ENCODE data around the gene LRRC42. TPM values are rescaled to one million over a fixed set of nuclear protein-coding genes. Genes with fewer than 3 reads are reported as not detected.

LRRC42 gene
- total and polyA plus RNA-seq, 10 of the 15 experiments (the other 5 are each of a cell fraction or from before 2014, with no cell fraction given), result 11.0 to 34.4 (median 23.0) TPM

DNA sequence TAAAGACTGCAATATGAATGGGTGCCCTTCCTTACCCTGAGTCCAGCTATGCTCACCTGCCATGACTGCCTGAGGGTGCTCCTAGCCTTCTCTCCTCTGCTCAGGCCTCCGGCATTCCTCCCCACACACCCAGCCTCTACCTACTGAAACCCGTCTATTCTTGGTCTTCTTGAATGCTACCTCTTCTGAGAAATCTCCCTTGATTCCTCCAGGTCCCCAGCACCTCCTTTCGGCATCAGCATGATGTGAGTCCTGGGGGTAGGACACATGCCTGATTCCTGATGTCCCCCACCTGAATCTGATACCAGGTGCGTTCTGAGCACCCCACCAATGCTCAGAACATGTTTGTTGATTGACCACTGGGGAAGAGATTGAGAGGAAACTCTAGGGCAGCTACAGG, 63.3 kb downstream of the LRRC42 start:
- no peak overlapping the region for H3K9ac ChIP-seq (ENCODE audit: control insufficient read depth, insufficient read depth, low read length)
- FAIRE-seq (no peak), ATAC-seq (no peak), DNase-seq (ENCODE audit: low read depth, low spot score) (no peak)
- ChIA-PET POLR2A (no interaction called here), CTCF (no interaction called here), SMC1A (ENCODE audit: uncharacterized antibody, unreplicated experiment) (no interaction called here), RAD21 (ENCODE audit: unreplicated experiment) (interaction anchor here (1.4 kb wide), 1 partner anchor 9 kb away, joined by 3 read pairs; the partner anchor contains the start of gene LDLRAD1)
- no peak overlapping the region for H3K27ac ChIP-seq (ENCODE audit: control insufficient read depth, insufficient read depth)
- no peaks in the 10 kb centered on the region for H4K20me1 ChIP-seq (ENCODE audit: control insufficient read depth, insufficient read depth)
- no peaks in the 10 kb centered on the region; a peak in 1 of 4 replicates for H3K27me3 ChIP-seq (replicated peaks in 1 of 2; ENCODE audit: control insufficient read depth in 2 of 2, insufficient read depth in 2 of 2, low read length in 1 of 2)
- no peak for TF ChIP-seq MEF2B (IDR thresholded peaks at IDR 0.05; ENCODE audit: partially characterized antibody, poor library complexity, severe bottlenecking)
- TF ChIP-seq JUND (IDR thresholded peaks at IDR 0.05; ENCODE audit: low read depth, low read length), result no peak
- TF ChIP-seq ETV6 (conservative IDR thresholded peaks at IDR 0.05 in 1 of 2, IDR thresholded peaks at IDR 0.05 in 1 of 2; ENCODE audit: borderline replicate concordance in 1 of 2, low read depth in 1 of 2), result no peak
- no peak for TF ChIP-seq RAD51 (IDR thresholded peaks at IDR 0.05)
- TF ChIP-seq SRF (IDR thresholded peaks at IDR 0.05; ENCODE audit: low read depth in 2 of 2, low read length in 2 of 2), result no peak
- TF ChIP-seq POU2F2 (IDR thresholded peaks at IDR 0.05; ENCODE audit: borderline replicate concordance, low read depth, low read length), result no peak
- TF ChIP-seq, protein P1, sequence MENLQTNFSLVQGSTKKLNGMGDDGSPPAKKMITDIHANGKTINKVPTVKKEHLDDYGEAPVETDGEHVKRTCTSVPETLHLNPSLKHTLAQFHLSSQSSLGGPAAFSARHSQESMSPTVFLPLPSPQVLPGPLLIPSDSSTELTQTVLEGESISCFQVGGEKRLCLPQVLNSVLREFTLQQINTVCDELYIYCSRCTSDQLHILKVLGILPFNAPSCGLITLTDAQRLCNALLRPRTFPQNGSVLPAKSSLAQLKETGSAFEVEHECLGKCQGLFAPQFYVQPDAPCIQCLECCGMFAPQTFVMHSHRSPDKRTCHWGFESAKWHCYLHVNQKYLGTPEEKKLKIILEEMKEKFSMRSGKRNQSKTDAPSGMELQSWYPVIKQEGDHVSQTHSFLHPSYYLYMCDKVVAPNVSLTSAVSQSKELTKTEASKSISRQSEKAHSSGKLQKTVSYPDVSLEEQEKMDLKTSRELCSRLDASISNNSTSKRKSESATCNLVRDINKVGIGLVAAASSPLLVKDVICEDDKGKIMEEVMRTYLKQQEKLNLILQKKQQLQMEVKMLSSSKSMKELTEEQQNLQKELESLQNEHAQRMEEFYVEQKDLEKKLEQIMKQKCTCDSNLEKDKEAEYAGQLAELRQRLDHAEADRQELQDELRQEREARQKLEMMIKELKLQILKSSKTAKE (IDR thresholded peaks at IDR 0.05; ENCODE audit: low read depth, poor library complexity, severe bottlenecking), result no peak
- TF ChIP-seq WRNIP1 (IDR thresholded peaks at IDR 0.05; ENCODE audit: borderline replicate concordance, low read depth, low read length), result no peak
- TF ChIP-seq MEF2A (IDR thresholded peaks at IDR 0.05; ENCODE audit: insufficient read depth, low read depth, low read length), result no peak
- no peak for TF ChIP-seq IKZF1 (conservative IDR thresholded peaks at IDR 0.05)
- TF ChIP-seq, protein P2, sequence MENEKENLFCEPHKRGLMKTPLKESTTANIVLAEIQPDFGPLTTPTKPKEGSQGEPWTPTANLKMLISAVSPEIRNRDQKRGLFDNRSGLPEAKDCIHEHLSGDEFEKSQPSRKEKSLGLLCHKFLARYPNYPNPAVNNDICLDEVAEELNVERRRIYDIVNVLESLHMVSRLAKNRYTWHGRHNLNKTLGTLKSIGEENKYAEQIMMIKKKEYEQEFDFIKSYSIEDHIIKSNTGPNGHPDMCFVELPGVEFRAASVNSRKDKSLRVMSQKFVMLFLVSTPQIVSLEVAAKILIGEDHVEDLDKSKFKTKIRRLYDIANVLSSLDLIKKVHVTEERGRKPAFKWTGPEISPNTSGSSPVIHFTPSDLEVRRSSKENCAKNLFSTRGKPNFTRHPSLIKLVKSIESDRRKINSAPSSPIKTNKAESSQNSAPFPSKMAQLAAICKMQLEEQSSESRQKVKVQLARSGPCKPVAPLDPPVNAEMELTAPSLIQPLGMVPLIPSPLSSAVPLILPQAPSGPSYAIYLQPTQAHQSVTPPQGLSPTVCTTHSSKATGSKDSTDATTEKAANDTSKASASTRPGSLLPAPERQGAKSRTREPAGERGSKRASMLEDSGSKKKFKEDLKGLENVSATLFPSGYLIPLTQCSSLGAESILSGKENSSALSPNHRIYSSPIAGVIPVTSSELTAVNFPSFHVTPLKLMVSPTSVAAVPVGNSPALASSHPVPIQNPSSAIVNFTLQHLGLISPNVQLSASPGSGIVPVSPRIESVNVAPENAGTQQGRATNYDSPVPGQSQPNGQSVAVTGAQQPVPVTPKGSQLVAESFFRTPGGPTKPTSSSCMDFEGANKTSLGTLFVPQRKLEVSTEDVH (IDR thresholded peaks at IDR 0.05; ENCODE audit: low read depth, partially characterized antibody), result no peak
- TF ChIP-seq SMC3 (IDR thresholded peaks at IDR 0.05; ENCODE audit: borderline replicate concordance, low read length), result no peak
- TF ChIP-seq JUNB (IDR thresholded peaks at IDR 0.05), result no peak
- no peak for TF ChIP-seq YBX1 (IDR thresholded peaks at IDR 0.05)
- no peaks in the 10 kb centered on the region for H3K79me2 ChIP-seq (ENCODE audit: control insufficient read depth, insufficient read depth, low read length)
- no TSS peak for BruUV-seq (replicated peaks)
- no peak overlapping the region for H3K4me2 ChIP-seq (ENCODE audit: control insufficient read depth, insufficient read depth)
- WGBS (ENCODE audit: insufficient coverage, insufficient replicate concordance, low lambda C conversion rate, missing lambda C conversion rate), result 20% methylated on average over 4 of the region's 4 CpGs
- in situ Hi-C loops (cut with MboI), result no loop called here
- H2AFZ ChIP-seq (ENCODE audit: control insufficient read depth, low read depth, low read length), result no peak overlapping the region
- H3K4me1 ChIP-seq (ENCODE audit: control insufficient read depth, insufficient read depth, low read length), result no peaks in the 10 kb centered on the region
- no peaks in the 10 kb centered on the region for H3K36me3 ChIP-seq (ENCODE audit: control insufficient read depth in 2 of 2, insufficient read depth in 2 of 2, low read length in 1 of 2)
- H3K9me3 ChIP-seq (replicated peaks; ENCODE audit: control insufficient read depth, insufficient read depth, low read length), result no peaks in the 10 kb centered on the region; the same call in 2 of the 3 replicates
- H3K4me3 ChIP-seq, result no peak overlapping the region
- intact Hi-C loops (cut with micrococcal nuclease; ENCODE audit: unreplicated experiment), result no loop called here
